GM19099 (cell line): ENCODE measurements around the gene CLSTN2.

Source experiments
- POLR2A ChIP-seq: IDR thresholded peaks from 3 replicates; pipeline ENCODE4 v1.6.1; 2011; ENCODE audit warnings: low read depth; ENCODE audit not compliant: insufficient read length; ENCODE audit errors: extremely low read depth

CLSTN2 gene

GRCh38 chr3:140359233-140359995 is 424.4 kb downstream of the CLSTN2 start:
- no peak for TF ChIP-seq POLR2A

DNA sequence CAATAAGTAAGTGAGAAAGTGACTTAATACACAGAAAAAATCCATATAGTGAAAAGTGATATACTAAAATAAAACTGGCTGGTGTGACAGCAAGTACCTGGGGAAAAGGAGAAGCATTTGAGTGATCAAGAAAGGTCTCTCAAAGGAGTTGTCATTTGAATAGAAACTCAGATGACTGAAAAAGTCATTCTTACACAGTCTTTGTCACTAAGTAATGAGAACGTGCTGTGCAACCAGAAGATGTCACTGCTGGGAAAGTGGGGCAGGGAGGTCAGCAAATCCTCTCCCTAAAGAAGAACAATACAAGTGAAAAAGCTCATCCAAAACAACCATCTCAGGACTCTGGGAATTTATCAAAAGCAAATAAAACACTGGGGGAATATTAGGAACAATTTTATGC is 425.3 kb downstream of the CLSTN2 start:
- TF ChIP-seq POLR2A: no peak

DNA sequence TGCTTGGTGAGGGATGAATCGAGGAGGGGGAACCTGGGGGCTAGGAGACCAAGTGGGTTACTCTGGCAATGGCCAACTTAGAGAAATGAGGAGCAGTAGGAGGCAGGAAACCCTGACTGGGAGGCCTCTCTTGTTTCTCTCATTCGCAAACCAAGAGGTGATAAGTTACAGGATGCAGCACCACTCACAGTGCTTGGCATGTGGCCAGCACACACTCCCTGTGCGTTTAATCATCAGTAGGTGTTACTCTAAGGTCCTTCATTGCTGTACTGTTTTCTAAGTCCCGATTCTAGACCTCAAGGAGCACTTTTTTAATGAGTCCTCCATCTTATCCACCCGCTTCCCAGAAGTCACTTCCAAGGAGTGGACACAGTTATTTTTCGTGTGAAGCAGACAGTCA is 428.8 kb downstream of the CLSTN2 start:
- TF ChIP-seq POLR2A: no peak

DNA sequence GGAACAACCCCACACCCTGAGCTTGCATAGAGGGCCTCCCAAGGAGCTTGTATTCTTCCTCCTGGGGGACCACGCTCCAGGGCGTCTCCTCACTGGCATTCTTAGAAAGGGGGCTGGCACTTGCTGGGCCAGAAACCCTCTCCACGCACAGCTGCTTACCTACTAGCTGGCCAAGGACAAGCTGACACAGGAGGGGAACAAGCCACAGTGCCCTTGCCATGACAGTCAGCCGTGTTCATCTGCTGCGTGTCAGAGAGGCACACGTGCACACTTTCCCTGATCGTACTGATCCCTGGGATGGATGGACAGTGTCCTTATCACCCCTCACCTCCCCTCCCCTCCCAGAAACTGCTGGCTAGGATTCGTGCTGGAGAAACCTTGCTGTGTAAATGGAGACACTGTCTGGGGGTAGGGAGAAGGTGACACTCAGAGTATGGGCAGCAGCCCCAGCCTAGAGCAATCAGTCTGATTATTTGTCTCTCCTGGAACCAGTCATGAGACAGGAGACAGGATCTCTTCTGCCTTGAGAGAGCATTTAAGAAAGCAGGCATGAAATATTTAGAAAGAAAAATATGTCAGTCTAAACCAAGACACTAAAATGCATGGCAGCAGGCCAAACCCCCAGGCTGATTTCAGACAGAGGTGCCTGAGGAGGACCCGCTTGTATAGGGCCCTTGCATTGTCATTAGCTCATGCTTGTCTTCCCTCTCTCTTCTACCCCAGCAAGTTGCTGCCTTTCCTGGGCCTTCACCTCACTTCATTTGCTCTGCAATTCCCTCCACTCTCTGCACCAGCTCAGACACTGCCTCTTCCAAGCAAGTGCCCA is 431.1 kb downstream of the CLSTN2 start:
- TF ChIP-seq POLR2A: no peak

DNA sequence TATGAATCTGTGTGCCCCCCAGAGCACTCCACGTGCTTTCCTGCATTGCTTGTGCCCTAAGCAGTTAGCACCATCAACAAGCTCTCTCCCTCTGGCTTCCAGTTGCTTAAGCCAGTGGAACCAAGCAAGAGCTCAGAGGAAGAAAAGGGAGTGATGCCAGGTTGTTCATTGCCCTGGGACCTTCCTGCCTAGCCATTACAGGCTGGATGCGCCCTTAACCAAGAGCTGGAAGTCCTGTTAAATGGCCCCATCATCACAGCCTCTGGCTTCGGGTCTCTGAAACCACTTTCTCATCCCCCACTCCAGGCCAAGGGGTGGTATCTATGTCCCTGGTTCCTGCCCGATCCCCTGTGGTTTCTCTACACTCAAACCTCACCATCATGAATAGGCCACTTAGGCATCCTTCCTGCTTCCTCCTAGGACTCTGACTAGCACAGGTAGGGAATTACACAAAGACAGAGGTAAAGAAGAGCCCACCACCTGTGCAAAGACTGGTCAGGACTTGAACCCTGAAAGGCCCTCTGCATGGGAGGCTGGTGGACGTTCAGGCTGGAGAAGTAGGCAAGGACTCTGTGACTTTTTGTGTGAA is 433.3 kb downstream of the CLSTN2 start:
- no peak for TF ChIP-seq POLR2A

- no peak for TF ChIP-seq POLR2A
These were observed 435.7 kb downstream of the CLSTN2 start for GRCh38 chr3:140370686-140371085.

- TF ChIP-seq POLR2A: no peak
These were observed 438.2 kb downstream of the CLSTN2 start for GRCh38 chr3:140373234-140373633.

DNA sequence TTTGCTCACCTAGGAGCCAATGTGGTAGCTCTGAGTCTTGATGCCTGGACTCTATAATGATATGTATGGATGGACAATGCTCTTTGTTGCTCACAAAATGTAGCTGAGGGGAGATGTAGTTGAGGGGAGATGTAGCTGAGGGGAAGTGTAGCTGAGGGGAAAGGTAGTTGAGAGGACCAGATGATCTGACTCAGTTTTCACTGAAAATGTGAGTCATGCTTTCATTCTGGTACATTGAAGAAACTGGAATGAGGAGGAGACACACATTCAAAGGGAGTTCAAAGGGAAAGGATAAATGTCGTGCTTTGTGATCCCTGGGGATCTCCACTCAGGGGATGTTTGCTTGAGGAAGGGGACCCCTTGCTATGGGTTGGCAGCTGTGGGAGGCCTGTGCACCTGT is 440.0 kb downstream of the CLSTN2 start:
- TF ChIP-seq POLR2A: no peak

DNA sequence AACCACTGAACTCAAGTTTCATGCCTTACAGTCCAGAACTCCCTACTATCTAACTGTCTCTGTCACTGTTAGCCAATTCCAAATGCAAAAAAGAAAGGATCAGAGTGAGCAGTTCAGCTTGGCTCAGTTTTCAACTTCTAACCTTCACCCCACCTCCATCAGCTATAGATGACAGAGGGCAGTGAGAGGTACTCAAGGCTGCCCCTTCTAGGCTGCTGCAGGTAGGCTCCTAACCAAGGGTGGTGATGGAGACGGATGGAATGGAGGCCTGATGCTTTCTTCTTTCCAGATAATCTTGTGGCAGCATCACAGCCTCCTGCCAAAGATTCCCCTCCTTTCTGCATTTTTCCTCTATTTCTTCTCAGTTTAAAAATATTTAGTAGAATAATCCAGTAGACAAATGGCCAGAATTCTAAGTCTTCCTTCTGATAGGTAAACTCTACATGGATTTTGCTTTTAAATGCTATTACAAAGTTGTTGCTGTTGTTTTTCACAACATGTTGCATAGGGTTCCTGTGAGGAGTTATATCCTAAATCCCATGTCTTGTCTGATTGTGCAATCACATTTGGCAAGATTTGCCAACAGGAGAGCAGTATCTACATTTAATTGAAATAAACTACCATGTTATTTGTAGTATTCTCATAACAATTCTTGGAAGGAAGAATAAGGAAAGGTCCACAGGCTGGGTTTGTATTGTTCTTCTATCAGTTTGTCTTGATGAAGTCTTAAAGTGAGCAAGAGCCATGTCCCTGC is 441.3 kb downstream of the CLSTN2 start:
- no peak for TF ChIP-seq POLR2A

DNA sequence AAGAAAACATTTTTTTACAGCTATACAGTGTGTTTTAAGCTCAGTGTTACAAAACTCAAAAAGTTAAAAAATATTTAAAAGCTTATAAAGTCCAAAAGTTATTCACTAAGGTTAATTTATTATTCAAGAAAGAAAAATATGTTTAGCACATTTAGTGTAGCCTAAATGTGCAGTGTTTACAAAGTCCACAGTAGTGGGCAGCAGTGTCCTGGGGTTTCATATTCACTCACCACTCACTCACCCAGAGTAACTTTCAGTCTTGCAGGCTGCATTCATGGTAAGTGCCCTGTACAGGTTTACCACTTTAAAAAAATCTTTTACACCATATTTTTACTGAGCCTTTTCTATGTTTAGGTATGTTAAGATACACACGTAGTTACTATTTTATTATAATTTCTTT is 442.7 kb downstream of the CLSTN2 start:
- no peak for TF ChIP-seq POLR2A

- TF ChIP-seq POLR2A: no peak
These were observed 443.8 kb downstream of the CLSTN2 start for GRCh38 chr3:140378571-140379340.

DNA sequence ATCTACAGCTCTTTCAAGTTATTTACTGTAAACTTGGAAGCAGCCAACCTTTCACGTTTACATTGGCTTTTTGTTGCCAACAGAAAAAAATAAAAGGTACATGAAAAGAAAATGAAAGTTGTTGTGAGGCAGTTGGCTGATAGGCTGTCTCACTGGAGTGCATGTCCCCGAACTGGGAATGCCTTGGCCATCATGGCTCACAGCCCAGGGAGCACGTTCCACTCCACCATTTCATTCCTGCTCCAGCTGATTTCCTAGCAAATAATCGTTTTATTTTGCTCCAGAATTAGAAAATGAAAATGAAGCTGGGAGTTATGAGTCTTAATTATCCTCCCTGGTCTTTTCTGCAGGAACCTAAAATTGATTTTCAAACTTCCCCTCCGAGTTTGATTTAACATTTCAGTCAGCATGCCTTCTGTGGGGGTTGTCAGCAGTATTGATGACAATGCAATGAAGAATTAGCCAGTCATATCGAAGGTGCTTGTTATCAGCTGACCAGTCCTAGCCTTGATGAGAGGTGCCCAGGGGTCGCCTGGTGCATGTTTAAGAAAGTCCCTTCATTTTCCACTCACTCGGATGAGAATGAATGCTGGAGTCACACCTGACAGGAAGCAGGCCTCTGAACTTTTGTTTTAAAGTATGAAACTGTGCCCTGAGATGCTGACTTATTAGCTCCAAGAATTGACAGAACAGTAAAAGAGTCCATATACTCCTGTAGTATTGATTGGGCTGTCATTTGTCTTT is 449.2 kb downstream of the CLSTN2 start:
- TF ChIP-seq POLR2A: no peak

DNA sequence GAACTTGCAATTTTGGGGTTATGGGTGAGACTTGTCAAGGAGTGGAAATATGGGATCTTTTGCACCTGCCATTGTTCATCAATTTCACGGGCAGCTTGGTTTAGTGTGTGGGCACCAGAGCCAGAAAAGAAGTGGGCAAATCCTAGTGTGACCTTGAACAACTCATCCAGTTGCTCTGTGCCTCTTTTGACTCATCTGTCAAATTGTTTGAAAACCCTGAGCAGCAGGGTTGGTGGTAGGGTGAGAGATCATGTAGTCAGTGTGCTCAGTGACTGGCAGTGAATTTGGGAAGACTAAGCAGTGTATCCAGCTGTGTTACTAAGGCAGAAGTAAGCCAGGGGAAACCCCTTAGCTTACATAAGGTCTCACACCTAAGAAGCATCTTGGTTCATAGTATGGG is 449.9 kb downstream of the CLSTN2 start:
- TF ChIP-seq POLR2A: no peak
